IMR-90 (cell line): ENCODE results near the gene SH3TC1.

ENCODE experiments used
- BHLHE40 ChIP-seq: fragments of 150-350 bp; IDR thresholded peaks from 2 replicates; pipeline ENCODE4 v1.6.1; 2016; ENCODE audit warnings: mild to moderate bottlenecking, low read depth, low read length
- CEBPB ChIP-seq: IDR thresholded peaks from 2 replicates; pipeline ENCODE4 v1.6.1; 2012; ENCODE audit warnings: low read depth, low read length, improper control_type of control experiment
- CTCF ChIP-seq: conservative IDR thresholded peaks from 2 replicates; pipeline ENCODE4 v1.5.1; 2012; ENCODE audit warnings: mild to moderate bottlenecking, low read depth, low read length, improper control_type of control experiment
- ELK1 ChIP-seq: fragments of 150-350 bp; IDR thresholded peaks from 2 replicates; pipeline ENCODE4 v1.6.1; 2016; ENCODE audit warnings: low read depth, mild to moderate bottlenecking, low read length, moderate library complexity, borderline replicate concordance
- FOS ChIP-seq: fragments of 150-350 bp; IDR thresholded peaks from 2 replicates; pipeline ENCODE4 v1.6.1; 2016; ENCODE audit warnings: low read depth, low read length
- MAFK ChIP-seq: IDR thresholded peaks from 2 replicates; pipeline ENCODE4 v1.6.1; 2012; ENCODE audit warnings: low read depth, low read length, improper control_type of control experiment
- MAZ ChIP-seq: IDR thresholded peaks from 2 replicates; pipeline ENCODE4 v1.6.1; 2012; ENCODE audit warnings: low read depth, mild to moderate bottlenecking, low read length, improper control_type of control experiment, moderate library complexity, borderline replicate concordance
- NFE2L2 ChIP-seq: fragments of 150-350 bp; IDR thresholded peaks from 2 replicates; pipeline ENCODE4 v1.6.1; 2016; ENCODE audit warnings: low read depth, mild to moderate bottlenecking, low read length
- POLR2A ChIP-seq: IDR thresholded peaks from 2 replicates; pipeline ENCODE4 v1.6.1; 2012; ENCODE audit warnings: mild to moderate bottlenecking, low read depth, low read length
- RAD21 ChIP-seq: IDR thresholded peaks from 2 replicates; pipeline ENCODE4 v1.6.1; 2012; ENCODE audit warnings: low read length, improper control_type of control experiment
- RFX5 ChIP-seq: IDR thresholded peaks from 2 replicates; pipeline ENCODE4 v1.8.0; 2012; ENCODE audit warnings: low read depth, mild to moderate bottlenecking, low read length, moderate library complexity
- SMC3 ChIP-seq: fragments of 150-350 bp; IDR thresholded peaks from 2 replicates; pipeline ENCODE4 v1.6.1; 2016; ENCODE audit warnings: low read depth, mild to moderate bottlenecking, antibody characterized with exemption, low read length, moderate library complexity
- USF2 ChIP-seq: fragments of 150-350 bp; IDR thresholded peaks from 2 replicates; pipeline ENCODE4 v1.6.1; 2017; ENCODE audit warnings: mild to moderate bottlenecking, antibody characterized with exemption, low read length, low read depth

GRCh38 chr4:8251110-8251883, 52.2 kb downstream of the SH3TC1 start:
- TF ChIP-seq NFE2L2 (no peak), CTCF (no peak), FOS (no peak), POLR2A (no peak), CEBPB (no peak), SMC3 (no peak), MAFK (no peak), RFX5 (no peak), MAZ (no peak), RAD21 (no peak), BHLHE40 (no peak), USF2 (no peak), ELK1 (no peak)
